Cardiac septum (tissue), 1 donor: ENCODE results near the gene PI16. TPM values are rescaled to one million over a fixed set of nuclear protein-coding genes. Genes with fewer than 3 reads are reported as not detected.
"Not testable (repeated sequence)": the region's sequence is repeated elsewhere in the genome, so short reads cannot be mapped to it uniquely, and the experiment has no call there.

ENCODE experiments used
- DNase-seq: peaks from one replicate; pipeline ENCODE4 v3.0.0-alpha.2; 2020; ENCODE audit warnings: low spot score
- intact Hi-C: fragments of 100-400 bp; cut with DNase I; formaldehyde crosslinking; loops from one replicate; pipeline ENCODE4 v1.14.0; 2022
- total RNA-seq: library from RNA; stranded (reverse); fragmentation: NEBNext Ultra II Directional; extraction: Animal tissue kit (Norgen Biotek cat#: 25700); gene quantifications from one replicate; pipeline ENCODE4 v1.2.1, GENCODE V29; 2021
- donor health status: DM: no; HTN: no; CAD: no.

The PI16 gene
- total RNA-seq, 1 donor from 2014 or later = 11.9 TPM

- no peak for DNase-seq
- intact Hi-C loops = no loop called here
Observed at GRCh38 chr6:36985417-36985807, 30.9 kb downstream of the PI16 start.

GRCh38 chr6:36985808-36986703 lies 31.5 kb downstream of the PI16 start, which contains the start of gene MTCH1:
Gene MTCH1 (minus strand): TSS chr6:36986196. CDS start chr6:36986173, 23 bp downstream.
- intact Hi-C loops = no loop called here
- DNase-seq = peak; percentile 95

GRCh38 chr6:36986704-36987047 lies 32.1 kb downstream of the PI16 start:
- DNase-seq = no peak
- intact Hi-C loops = no loop called here

GRCh38 chr6:36989264-36989663 lies 34.7 kb downstream of the PI16 start:
- intact Hi-C loops = no loop called here
- no peak for DNase-seq

GRCh38 chr6:36990401-36990800 lies 35.9 kb downstream of the PI16 start:
- DNase-seq, intact Hi-C loops: not testable (repeated sequence)

- intact Hi-C loops = no loop called here
- no peak for DNase-seq
Observed at GRCh38 chr6:36997811-36998722, 43.5 kb downstream of the PI16 start.

- no peak for DNase-seq
- intact Hi-C loops = no loop called here
Observed at GRCh38 chr6:36998723-36999038, 44.1 kb downstream of the PI16 start.

GRCh38 chr6:36999061-36999750 lies 44.7 kb downstream of the PI16 start:
- DNase-seq = no peak
- intact Hi-C loops = no loop called here

GRCh38 chr6:36999751-37000125 lies 45.2 kb downstream of the PI16 start:
- no peak for DNase-seq
- intact Hi-C loops = no loop called here

- DNase-seq = no peak
- intact Hi-C loops = no loop called here
Observed at GRCh38 chr6:37004044-37004980, 49.8 kb downstream of the PI16 start.

GRCh38 chr6:37005061-37005810 lies 50.7 kb downstream of the PI16 start, which contains the start of gene FGD2:
Gene FGD2 (plus strand): TSS chr6:37005655. CDS start chr6:37005818, 163 bp downstream.
- DNase-seq = no peak
- intact Hi-C loops = no loop called here

GRCh38 chr6:37005827-37006567 lies 51.5 kb downstream of the PI16 start:
- intact Hi-C loops = no loop called here

GRCh38 chr6:37006793-37007339 lies 52.3 kb downstream of the PI16 start:
- intact Hi-C loops = no loop called here
- no peak for DNase-seq

More at GRCh38 chr6:37005827-37006567, 51.5 kb downstream of the PI16 start:
- DNase-seq = no peak

GRCh38 chr6:37007340-37008043 lies 53.0 kb downstream of the PI16 start:
- DNase-seq = no peak
- intact Hi-C loops = no loop called here

- DNase-seq = no peak
- intact Hi-C loops = no loop called here
Observed at GRCh38 chr6:37008484-37009465, 54.2 kb downstream of the PI16 start.
